ENCODE results near the gene CTDSPL2.
"Not testable (repeated sequence)": the region's sequence is repeated elsewhere in the genome, so short reads cannot be mapped to it uniquely, and the experiment has no call there.

CTDSPL2 gene

GRCh38 chr15:44489464-44489863 is 62.0 kb downstream of the CTDSPL2 start:
- no peak for DNase-seq

- DNase-seq, result no peak
These were observed 63.2 kb downstream of the CTDSPL2 start for GRCh38 chr15:44490622-44491021.

GRCh38 chr15:44492040-44492439 is 64.6 kb downstream of the CTDSPL2 start:
- no peak for DNase-seq

- DNase-seq, result no peak
These were observed 65.2 kb downstream of the CTDSPL2 start for GRCh38 chr15:44492672-44493071.

- DNase-seq, result no peak
These were observed 68.1 kb downstream of the CTDSPL2 start for GRCh38 chr15:44495562-44495961.

- no peak for DNase-seq
These were observed 73.1 kb downstream of the CTDSPL2 start for GRCh38 chr15:44500555-44500954.

- DNase-seq, result peak; percentile 4
These were observed 74.4 kb downstream of the CTDSPL2 start for GRCh38 chr15:44501768-44502366.

DNA sequence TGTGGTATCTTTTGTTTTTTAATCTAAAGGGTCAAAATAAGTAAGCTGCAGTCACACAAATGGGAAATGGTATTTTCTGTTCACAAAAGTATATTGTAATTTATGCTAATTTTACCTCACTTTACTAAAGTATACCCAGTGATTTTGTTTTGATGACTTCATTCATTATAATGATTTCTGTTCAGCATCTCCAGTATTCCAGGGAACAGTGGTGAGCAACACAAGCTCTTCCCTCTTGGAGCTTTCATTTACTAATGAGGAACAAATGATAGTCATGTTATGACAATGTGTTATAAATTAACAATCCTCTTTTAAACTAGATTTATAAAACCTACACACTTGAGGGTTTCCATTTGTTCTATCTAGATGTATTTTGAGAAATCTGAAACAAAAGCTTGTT is 89.0 kb downstream of the CTDSPL2 start:
- DNase-seq, result no peak

DNA sequence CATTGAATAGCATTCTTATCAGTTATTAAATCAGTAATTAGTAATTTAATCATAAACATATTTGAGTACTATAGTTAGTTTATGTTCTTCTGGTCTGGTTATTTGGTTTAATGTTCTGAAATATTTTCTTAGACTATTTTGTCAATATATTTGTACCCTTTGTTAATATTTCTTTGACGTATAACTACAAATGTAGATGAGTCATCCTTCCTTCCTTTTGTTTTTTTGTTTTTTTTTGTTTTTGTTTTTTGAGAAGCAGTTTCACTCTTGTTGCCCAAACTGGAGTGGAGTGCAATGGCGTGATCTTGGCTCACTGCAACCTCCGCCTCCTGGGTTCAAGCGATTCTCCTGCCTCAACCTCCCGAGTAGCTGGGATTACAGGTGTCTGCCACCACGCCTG is 92.1 kb downstream of the CTDSPL2 start:
- DNase-seq, result no peak

- no peak for DNase-seq
These were observed 97.6 kb downstream of the CTDSPL2 start for GRCh38 chr15:44525018-44525417.

GRCh38 chr15:44527241-44527640 is 99.8 kb downstream of the CTDSPL2 start:
- DNase-seq, result no peak

DNA sequence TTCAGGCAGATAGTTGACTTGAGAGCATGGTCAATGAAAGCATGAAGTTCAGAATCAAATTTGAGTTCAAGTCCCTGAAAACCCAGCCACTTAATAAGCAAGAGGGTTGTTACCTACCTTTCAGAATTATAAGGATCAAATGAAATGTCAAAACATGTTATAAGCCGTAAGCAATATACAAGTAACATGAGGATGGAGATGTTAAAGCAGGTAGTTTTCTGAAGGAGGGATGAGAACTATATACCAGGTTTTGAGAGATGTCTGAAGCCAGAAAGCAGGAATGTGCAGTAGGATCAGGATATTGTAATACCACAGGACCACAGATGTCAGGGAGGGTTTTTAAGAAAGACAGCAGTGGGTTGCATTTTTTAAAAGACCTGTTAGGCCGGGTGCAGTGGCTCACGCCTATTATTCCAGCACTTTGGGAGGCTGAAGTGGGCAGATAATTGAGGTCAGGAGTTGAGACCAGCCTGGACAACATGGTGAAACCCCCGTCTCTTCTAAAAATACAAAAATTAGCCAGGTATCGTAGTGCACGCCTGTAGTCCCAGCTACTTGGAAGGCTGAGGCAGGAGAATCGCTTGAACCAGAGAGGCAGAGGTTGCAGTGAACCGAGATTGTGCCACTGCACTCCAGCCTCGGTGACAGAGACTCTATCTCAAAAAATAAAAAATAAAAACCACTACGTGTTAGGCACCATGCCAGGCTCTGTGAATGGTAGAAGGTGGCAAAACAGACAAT is 102.6 kb downstream of the CTDSPL2 start:
- DNase-seq, result no peak

DNA sequence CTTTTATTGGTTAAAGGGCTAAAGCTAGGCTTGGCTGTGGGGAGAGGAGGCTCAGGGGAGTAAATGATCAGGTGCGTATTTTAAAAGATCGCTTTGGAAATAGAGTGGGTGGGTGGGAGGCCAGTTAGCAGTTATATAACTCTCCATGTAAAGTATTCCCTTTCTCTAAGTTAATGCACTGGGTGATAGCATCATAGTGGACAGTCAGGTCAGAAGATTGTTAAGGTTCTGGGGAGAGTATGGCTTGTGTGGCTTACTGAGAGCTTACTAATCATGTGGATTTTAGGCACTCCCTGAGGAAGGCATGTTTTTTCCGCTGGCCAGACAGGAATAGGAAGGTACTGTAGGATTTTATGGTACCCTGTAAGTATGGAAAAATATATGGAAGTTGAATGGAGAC is 103.2 kb downstream of the CTDSPL2 start:
- no peak for DNase-seq

- DNase-seq, result not testable (repeated sequence)
These were observed 104.8 kb downstream of the CTDSPL2 start for GRCh38 chr15:44532275-44532674.

DNA sequence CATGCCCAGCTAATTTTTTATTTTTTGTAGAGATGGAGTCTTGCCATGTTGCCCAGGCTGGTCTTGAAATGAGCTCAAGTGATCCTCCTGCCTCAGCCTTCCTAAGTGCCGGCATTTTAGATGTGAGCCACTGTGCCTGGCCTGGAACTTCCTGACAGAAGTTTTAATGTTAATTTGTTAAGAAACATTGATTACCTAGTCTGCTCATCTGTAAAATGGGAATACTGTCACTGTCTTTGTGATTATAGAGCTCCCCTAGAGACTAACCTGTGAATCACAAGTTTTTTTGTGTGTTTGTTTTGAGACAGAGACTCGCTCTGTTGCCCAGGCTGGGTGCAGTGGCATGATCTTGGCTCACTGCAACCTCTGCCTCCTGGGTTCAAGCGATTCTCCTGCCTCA is 105.3 kb downstream of the CTDSPL2 start:
- DNase-seq, result no peak

GRCh38 chr15:44535092-44535491 is 107.7 kb downstream of the CTDSPL2 start:
- DNase-seq, result no peak

DNA sequence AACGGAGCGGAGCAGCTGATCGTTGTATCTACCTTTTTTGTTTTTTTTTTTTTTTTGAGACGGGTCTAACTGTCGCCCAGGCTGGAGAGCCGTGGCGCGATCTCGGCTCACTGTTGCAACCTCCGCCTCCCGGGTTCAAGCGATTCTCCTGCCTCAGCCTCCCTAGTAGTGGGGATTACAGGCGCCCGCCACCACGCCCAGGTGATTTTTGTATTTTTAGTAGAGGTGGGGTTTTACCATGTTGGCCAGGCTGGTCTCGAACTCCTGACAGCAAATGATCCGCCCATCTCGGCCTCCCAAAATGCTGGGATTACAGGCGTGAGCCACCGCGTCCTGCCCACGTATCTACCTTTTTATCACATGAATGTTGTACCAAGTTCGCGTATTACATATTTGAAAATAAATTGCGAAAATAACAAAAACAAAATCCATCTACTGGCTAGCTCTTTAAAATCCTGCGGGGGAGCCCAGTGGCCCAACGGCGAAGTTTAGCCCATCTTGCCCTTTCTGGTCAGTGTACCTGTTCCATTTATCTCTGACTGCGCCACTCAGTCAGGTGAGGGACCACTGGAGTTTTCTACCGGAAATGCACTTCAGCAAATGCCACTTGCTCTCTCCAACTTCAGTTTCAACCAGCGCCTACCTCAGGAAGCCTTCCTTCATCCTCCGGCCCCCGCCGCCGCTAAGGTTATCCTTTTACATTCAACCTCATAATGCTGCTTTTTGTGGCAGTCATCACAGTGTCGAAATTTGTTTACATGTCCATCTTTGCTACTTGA is 108.3 kb downstream of the CTDSPL2 start:
- DNase-seq, result peak; percentile 9

GRCh38 chr15:44536302-44536961 is 109.0 kb downstream of the CTDSPL2 start:
- DNase-seq, result peak; percentile 85

- DNase-seq, result peak; percentile 85
These were observed 109.7 kb downstream of the CTDSPL2 start, which contains the start of gene EIF3J for GRCh38 chr15:44536962-44537734. Gene EIF3J (plus strand): TSS chr15:44537147. CDS start chr15:44537195, 48 bp downstream.

GRCh38 chr15:44537735-44538240 is 110.4 kb downstream of the CTDSPL2 start:
- peak; percentile 8 for DNase-seq

DNA sequence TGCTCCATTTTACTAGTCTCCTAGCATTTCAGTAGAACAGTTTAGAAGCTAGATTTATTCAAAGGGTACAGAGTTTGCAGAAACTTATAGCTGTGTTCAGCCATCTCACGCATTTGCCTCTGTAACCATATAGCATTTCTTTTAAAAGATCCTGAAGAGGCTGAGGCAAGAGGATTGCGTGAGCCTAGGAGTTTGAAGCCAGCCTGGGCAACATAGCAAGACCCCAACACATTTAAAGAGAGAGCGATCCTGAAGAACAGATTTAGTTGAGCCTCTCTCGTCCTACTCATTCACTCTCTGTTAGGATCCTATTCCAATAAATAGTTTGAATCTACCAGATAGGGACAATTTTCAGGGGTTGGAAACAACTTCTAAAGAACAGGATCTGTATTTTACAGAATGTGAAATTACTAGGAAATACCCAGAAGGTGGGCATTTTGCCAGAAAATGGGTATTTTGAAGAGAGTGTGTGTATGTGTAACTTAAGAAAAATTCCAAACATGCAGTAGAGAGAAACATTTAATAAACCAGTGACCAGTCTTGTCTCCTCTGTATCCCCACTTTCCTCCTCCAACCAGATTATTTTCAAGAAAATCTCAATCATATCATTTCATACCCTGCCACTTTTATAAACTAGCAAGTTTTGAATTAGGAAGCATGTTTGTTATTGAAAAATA is 114.0 kb downstream of the CTDSPL2 start:
- no peak for DNase-seq

DNA sequence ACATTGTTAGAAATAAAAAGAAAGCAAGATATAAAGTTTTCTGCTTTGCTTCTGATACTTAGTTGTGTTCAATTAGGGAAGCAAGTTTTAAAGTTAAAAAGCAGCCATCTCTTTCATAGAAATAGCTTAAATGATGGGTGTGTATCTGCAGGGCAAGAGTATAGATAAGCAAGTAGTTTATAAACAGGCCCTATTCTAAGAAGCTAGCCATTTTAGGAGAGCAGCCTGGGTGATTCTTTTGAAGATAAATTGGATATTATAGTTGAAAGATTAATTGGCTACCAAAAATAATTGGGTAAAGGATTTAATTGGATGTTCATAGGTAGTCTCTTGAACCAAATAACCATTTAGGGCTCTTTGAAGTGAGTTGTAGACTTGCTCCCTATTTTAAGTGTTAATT is 115.2 kb downstream of the CTDSPL2 start:
- DNase-seq, result no peak

All from SHP77 treated with DMSO at 0.1 percent for 48 hours (cell line).